Kidney (tissue), 14 donors: ENCODE data around the gene DOCK10. TPM values are rescaled to one million over a fixed set of nuclear protein-coding genes. Genes with fewer than 3 reads are reported as not detected.
A peak's percentile ranks its signal among the peaks of the same experiment; 100 is the strongest.

ENCODE experiments used
- DNase-seq, 5 donors: peaks; one replicate each; pipeline ENCODE4 v3.0.0-alpha.2; 2013 to 2020
- FAIRE-seq: peaks from 2 replicates; lab custom pipeline; 2012; peaks lifted over from hg19 to GRCh38; lab: Jason Lieb, UNC
- H3K27ac ChIP-seq, 2 donors: one replicate each; pipeline ENCODE4 v1.7.0; 2013; ENCODE audit warnings: low read depth in 2 of 2, low read length in 2 of 2, inconsistent platforms in 1 of 2
- H3K27me3 ChIP-seq: one replicate; pipeline ENCODE4 v1.7.1; 2013; ENCODE audit warnings: low read length, inconsistent platforms; ENCODE audit not compliant: control insufficient read depth, insufficient read depth
- H3K36me3 ChIP-seq, 3 donors: one replicate each; pipeline versions ENCODE4 v1.7.0 to v1.7.1; 2013; ENCODE audit warnings: low read length in 3 of 3, control low read depth in 1 of 3, inconsistent platforms in 1 of 3; ENCODE audit not compliant: insufficient read depth in 3 of 3, control insufficient read depth in 2 of 3
- H3K4me1 ChIP-seq, 3 donors: one replicate each; pipeline versions ENCODE4 v1.7.0 to v1.7.1; 2013; ENCODE audit warnings: low read length in 3 of 3, inconsistent platforms in 1 of 3, low read depth in 1 of 3; ENCODE audit not compliant: control insufficient read depth in 2 of 3, insufficient read depth in 2 of 3
- H3K4me3 ChIP-seq, 3 donors: one replicate each; pipeline versions ENCODE4 v1.7.0 to v1.8.1; 2013; ENCODE audit warnings: low read length in 3 of 3, control low read depth in 1 of 3, inconsistent platforms in 1 of 3
- H3K9ac ChIP-seq, 3 donors: one replicate each; pipeline versions ENCODE4 v1.7.0 to v1.7.1; 2013; ENCODE audit warnings: low read length in 3 of 3, control low read depth in 1 of 3, inconsistent platforms in 1 of 3
- H3K9me3 ChIP-seq, 3 donors: one replicate each; pipeline versions ENCODE4 v1.7.0 to v1.7.1; 2013; ENCODE audit warnings: low read length in 3 of 3, control low read depth in 1 of 3, inconsistent platforms in 1 of 3; ENCODE audit not compliant: control insufficient read depth in 2 of 3, insufficient read depth in 1 of 3
- intact Hi-C: fragments of 100-400 bp; cut with DNase I; formaldehyde crosslinking; loops from one replicate; pipeline ENCODE4 v1.11.1; 2022
- polyA plus RNA-seq: library from polyadenylated mRNA; stranded (reverse); fragments of 350-450 nt; fragmentation: Illumina TruSeq; extraction: RNeasy Lipid Tissue Mini Kit (QIAGEN cat#74804); gene quantifications from one replicate; pipeline ENCODE4 v1.2.3, GENCODE V29; 2014; ENCODE audit warnings: low read depth, low replicate concordance; ENCODE audit not compliant: insufficient read depth
- total RNA-seq: library from RNA; stranded (reverse); fragmentation: NEBNext Ultra II Directional; extraction: Animal tissue kit (Norgen Biotek cat#: 25700); gene quantifications from one replicate; pipeline ENCODE4 v1.2.1, GENCODE V29; 2021
- TF ChIP-seq, protein P1 (sequence below): IDR thresholded peaks from 3 replicates; pipeline ENCODE4 v1.5.1; 2012; ENCODE audit warnings: mild to moderate bottlenecking, moderate library complexity, borderline replicate concordance; ENCODE audit not compliant: insufficient read depth; ENCODE audit errors: extremely low read depth
- donor health status: control.
- donor health status: control.
- donor health status: control.
- donor health status: control.
- donor health status: control.
- donor health status: DM: yes; HTN: yes; CAD: no.
- donor health status: Normal renal cell carcinoma (clear cell type).

The DOCK10 gene
- total and polyA plus RNA-seq, 2 donors from 2014 or later = 2.1 to 33.8 TPM

DNA sequence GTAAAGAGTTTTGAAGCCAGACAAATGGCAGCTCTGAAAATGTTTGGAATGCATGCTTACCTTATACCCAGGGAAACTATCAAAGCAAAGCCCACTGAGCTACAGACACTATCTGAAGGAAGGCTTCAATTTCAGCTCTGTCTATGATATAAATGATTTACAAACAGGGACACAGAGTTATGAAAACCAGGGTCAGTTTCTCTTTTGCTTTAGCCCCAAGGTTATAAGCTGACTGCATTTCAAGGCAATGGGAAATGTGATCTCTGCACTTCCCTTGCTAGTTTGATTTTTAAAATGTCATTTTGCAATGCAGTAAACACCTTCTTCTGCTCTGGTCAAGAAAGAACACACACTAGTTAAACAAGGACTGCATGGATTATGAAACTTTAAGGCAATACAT, 260.9 kb downstream of the DOCK10 start:
- no peaks in the 10 kb centered on the region for H3K4me1 ChIP-seq
- no peak overlapping the region for H3K27ac ChIP-seq
- H3K36me3 ChIP-seq = no peaks in the 10 kb centered on the region
- TF ChIP-seq, protein P1, sequence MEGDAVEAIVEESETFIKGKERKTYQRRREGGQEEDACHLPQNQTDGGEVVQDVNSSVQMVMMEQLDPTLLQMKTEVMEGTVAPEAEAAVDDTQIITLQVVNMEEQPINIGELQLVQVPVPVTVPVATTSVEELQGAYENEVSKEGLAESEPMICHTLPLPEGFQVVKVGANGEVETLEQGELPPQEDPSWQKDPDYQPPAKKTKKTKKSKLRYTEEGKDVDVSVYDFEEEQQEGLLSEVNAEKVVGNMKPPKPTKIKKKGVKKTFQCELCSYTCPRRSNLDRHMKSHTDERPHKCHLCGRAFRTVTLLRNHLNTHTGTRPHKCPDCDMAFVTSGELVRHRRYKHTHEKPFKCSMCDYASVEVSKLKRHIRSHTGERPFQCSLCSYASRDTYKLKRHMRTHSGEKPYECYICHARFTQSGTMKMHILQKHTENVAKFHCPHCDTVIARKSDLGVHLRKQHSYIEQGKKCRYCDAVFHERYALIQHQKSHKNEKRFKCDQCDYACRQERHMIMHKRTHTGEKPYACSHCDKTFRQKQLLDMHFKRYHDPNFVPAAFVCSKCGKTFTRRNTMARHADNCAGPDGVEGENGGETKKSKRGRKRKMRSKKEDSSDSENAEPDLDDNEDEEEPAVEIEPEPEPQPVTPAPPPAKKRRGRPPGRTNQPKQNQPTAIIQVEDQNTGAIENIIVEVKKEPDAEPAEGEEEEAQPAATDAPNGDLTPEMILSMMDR = no peak
- intact Hi-C loops = no loop called here
- no peak overlapping the region for H3K4me3 ChIP-seq
- H3K9ac ChIP-seq = no peak overlapping the region
- no peaks in the 10 kb centered on the region for H3K27me3 ChIP-seq
- DNase-seq (no peak), FAIRE-seq (no peak)
- no peaks in the 10 kb centered on the region for H3K9me3 ChIP-seq

DNA sequence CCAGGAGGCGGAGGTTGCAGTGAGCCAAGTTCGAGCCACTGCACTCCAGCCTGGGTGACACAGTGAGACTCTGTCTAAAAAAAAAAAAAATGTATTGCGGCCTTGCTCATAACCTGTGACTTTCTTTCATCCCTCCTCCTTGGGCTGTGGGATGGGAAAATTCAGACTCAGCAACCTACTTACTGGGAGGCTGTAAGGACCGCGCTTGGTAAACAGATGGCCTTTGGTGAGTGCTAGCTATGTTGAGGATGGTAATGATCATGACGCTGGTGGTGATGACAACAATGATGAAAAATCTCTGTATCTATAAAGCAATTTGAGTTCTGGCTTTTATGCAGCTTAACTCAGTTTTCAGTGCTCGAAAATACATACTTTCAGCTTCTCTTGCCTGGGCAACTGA, 261.4 kb downstream of the DOCK10 start:
- H3K9me3 ChIP-seq = no peaks in the 10 kb centered on the region
- H3K27me3 ChIP-seq = no peaks in the 10 kb centered on the region
- no peaks in the 10 kb centered on the region for H3K36me3 ChIP-seq
- no peak overlapping the region for H3K9ac ChIP-seq
- DNase-seq (no peak), FAIRE-seq (no peak)
- H3K4me1 ChIP-seq = no peaks in the 10 kb centered on the region
- intact Hi-C loops = no loop called here
- no peak overlapping the region for H3K27ac ChIP-seq
- H3K4me3 ChIP-seq = no peak overlapping the region
- TF ChIP-seq, protein P1 = no peak

DNA sequence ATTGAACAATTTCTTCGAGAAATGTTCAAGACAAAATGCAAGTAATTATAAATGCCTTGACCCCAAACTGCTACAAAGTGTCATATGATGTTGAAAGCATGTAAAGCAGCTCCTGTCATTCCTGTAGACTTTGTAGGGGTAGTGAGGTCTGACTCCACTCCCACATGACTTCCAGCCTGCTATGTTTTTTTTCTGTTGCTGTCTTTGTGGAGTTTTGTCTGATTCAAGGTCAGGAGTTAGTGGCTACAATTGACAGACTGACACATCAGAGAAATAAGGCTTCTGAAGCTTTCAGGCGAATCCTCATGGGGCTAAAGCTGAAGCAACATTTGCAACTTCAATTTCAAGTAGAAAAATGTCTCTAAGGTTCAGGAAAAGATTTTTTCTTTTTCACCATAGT, 262.2 kb downstream of the DOCK10 start:
- intact Hi-C loops = no loop called here
- H3K9me3 ChIP-seq = no peaks in the 10 kb centered on the region
- no peaks in the 10 kb centered on the region for H3K4me1 ChIP-seq
- DNase-seq (no peak), FAIRE-seq (no peak)
- TF ChIP-seq, protein P1 = no peak
- H3K4me3 ChIP-seq = no peak overlapping the region
- no peaks in the 10 kb centered on the region for H3K36me3 ChIP-seq
- no peak overlapping the region for H3K9ac ChIP-seq
- no peaks in the 10 kb centered on the region for H3K27me3 ChIP-seq
- H3K27ac ChIP-seq = no peak overlapping the region

DNA sequence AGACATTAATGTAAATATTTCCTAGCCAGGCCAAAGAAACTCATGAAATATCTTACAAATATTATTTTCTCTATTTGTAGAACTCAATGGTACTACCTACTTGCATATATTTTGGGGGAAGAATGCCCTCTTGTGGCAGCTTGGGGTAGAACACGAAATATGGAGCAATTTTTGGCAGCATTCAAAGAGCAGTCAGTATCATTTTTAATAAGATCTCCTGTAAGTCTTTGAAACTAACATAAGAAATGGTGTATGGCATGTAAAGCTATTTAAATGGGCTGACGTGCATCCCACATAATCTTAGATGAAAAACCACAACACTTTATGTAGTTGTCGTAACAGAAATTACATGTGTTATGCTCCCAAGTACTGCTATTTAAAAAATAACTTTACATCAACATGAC, 263.8 kb downstream of the DOCK10 start:
- Histone ChIP-seq H3K27ac (no peak overlapping the region), H3K9ac (no peak overlapping the region), H3K27me3 (no peaks in the 10 kb centered on the region), H3K4me1 (no peaks in the 10 kb centered on the region), H3K36me3 (no peaks in the 10 kb centered on the region), H3K4me3 (no peak overlapping the region), H3K9me3 (no peaks in the 10 kb centered on the region)
- DNase-seq (peak in 3 of 5 donors; percentile 59 to 73 (median 65)), FAIRE-seq (peak; percentile 94)
- TF ChIP-seq, protein P1 = peak; percentile 71
- intact Hi-C loops = no loop called here
